ENCODE results near the gene PLXNA4.

GRCh38 chr7:132397070-132397469, 179.2 kb downstream of the PLXNA4 start:
- TF ChIP-seq, protein P1, sequence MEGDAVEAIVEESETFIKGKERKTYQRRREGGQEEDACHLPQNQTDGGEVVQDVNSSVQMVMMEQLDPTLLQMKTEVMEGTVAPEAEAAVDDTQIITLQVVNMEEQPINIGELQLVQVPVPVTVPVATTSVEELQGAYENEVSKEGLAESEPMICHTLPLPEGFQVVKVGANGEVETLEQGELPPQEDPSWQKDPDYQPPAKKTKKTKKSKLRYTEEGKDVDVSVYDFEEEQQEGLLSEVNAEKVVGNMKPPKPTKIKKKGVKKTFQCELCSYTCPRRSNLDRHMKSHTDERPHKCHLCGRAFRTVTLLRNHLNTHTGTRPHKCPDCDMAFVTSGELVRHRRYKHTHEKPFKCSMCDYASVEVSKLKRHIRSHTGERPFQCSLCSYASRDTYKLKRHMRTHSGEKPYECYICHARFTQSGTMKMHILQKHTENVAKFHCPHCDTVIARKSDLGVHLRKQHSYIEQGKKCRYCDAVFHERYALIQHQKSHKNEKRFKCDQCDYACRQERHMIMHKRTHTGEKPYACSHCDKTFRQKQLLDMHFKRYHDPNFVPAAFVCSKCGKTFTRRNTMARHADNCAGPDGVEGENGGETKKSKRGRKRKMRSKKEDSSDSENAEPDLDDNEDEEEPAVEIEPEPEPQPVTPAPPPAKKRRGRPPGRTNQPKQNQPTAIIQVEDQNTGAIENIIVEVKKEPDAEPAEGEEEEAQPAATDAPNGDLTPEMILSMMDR (IDR thresholded peaks at IDR 0.05): no peak
- no peak for TF ChIP-seq EZH2 (IDR thresholded peaks at IDR 0.05; ENCODE audit: borderline replicate concordance, insufficient read depth, low read depth, low read length, poor library complexity, severe bottlenecking)

Data from B cell (primary cell).